T-cell (primary cell): ENCODE measurements around the gene PRKACG. TPM values are rescaled to one million over a fixed set of nuclear protein-coding genes. Genes with fewer than 3 reads are reported as not detected.

Source experiments
- ATAC-seq, 4 experiments: fragments of 200-7000 bp in 3 of 4; fragments of 150-1000 bp in 1 of 4; cut with Tn5 transposase; replicated peaks in 1 of 4; 1 replicate in 3 of 4; 2 replicates in 1 of 4; pipeline ENCODE4 v1.10.0; 2021; ENCODE audit warnings: moderate library complexity in 3 of 4, mild to moderate bottlenecking in 2 of 4, moderate number of reproducible peaks in 1 of 4
- CTCF ChIA-PET, 2 donors: fragments of 300-600 bp; sonication (Branson Sonifier 250); formaldehyde crosslinking; loops; one replicate each; lab custom pipeline; 2022; ENCODE audit warnings: antibody characterized with exemption in 2 of 2; lab: Charles Lee
- POLR2A ChIA-PET, 2 donors: fragments of 300-600 bp; sonication (Branson Sonifier 250); formaldehyde crosslinking; loops; one replicate each; lab custom pipeline; 2022; ENCODE audit warnings: antibody characterized with exemption in 2 of 2; lab: Charles Lee
- DNase-seq, 35 experiments: peaks; one replicate each; pipeline versions ENCODE4 v3.0.0 to v3.0.0-alpha.2; 2013 to 2023
- H3K27ac ChIP-seq: one replicate; pipeline ENCODE4 v1.5.1; 2013; ENCODE audit warnings: low read length
- H3K27me3 ChIP-seq, 2 experiments: replicated peaks in 1 of 2; 1 replicate in 1 of 2; 2 replicates in 1 of 2; pipeline versions ENCODE4 v1.6.1 to v1.7.0; 2013; ENCODE audit warnings: low read length in 1 of 2, mixed read lengths in 1 of 2; ENCODE audit not compliant: control insufficient read depth in 2 of 2, insufficient read depth in 2 of 2; ENCODE audit errors: extremely low read depth in 1 of 2
- H3K36me3 ChIP-seq, 2 donors: 1 replicate in 1 of 2; 2 replicates in 1 of 2; pipeline versions ENCODE4 v1.6.1 to v1.7.0; 2013; ENCODE audit warnings: low read length in 1 of 2; ENCODE audit not compliant: control insufficient read depth in 2 of 2, insufficient read depth in 1 of 2; ENCODE audit errors: extremely low read depth in 1 of 2
- H3K4me1 ChIP-seq, 2 experiments: 1 replicate in 1 of 2; 2 replicates in 1 of 2; pipeline versions ENCODE4 v1.6.1 to v1.7.0; 2013; ENCODE audit warnings: low read length in 2 of 2, mixed read lengths in 1 of 2; ENCODE audit not compliant: insufficient read depth in 2 of 2, control insufficient read depth in 1 of 2; ENCODE audit errors: extremely low read depth in 1 of 2
- H3K4me3 ChIP-seq, 2 donors: 1 replicate in 1 of 2; 2 replicates in 1 of 2; pipeline versions ENCODE4 v1.5.1 to v1.7.0; 2013; ENCODE audit warnings: mild to moderate bottlenecking in 2 of 2, low read length in 1 of 2, moderate library complexity in 1 of 2; ENCODE audit not compliant: control insufficient read depth in 1 of 2; ENCODE audit errors: extremely low read depth in 1 of 2
- H3K9me3 ChIP-seq: 2 replicates; pipeline ENCODE4 v1.7.0; 2013
- H3K27ac Mint-ChIP-seq, 2 donors: one replicate each; pipeline ENCODE4 v1.8.0; 2020 to 2021; ENCODE audit warnings: mild to moderate bottlenecking in 2 of 2, mixed read lengths in 2 of 2
- H3K27me3 Mint-ChIP-seq, 2 donors: one replicate each; pipeline ENCODE4 v1.8.0; 2021 to 2022; ENCODE audit warnings: mixed read lengths in 2 of 2
- H3K36me3 Mint-ChIP-seq: one replicate; pipeline ENCODE4 v1.8.0; 2021; ENCODE audit warnings: mixed read lengths
- H3K4me1 Mint-ChIP-seq, 3 donors: one replicate each; pipeline ENCODE4 v1.8.0; 2020 to 2022; ENCODE audit warnings: mixed read lengths in 3 of 3, mild to moderate bottlenecking in 1 of 3
- H3K4me3 Mint-ChIP-seq, 3 donors: one replicate each; pipeline ENCODE4 v1.8.0; 2020 to 2022; ENCODE audit warnings: mild to moderate bottlenecking in 3 of 3, mixed read lengths in 3 of 3, moderate library complexity in 3 of 3
- H3K9me3 Mint-ChIP-seq, 3 donors: one replicate each; pipeline ENCODE4 v1.8.0; 2020 to 2022; ENCODE audit warnings: mixed read lengths in 3 of 3
- WGBS: methylation state at CpG from one replicate; pipeline ENCODE4 v1.1.5; 2013; ENCODE audit warnings: missing lambda C conversion rate; ENCODE audit not compliant: insufficient coverage; 5-methylcytosine and 5-hydroxymethylcytosine counted together
- total RNA-seq, 35 experiments: library from RNA in 6 of 35; stranded (reverse) in 6 of 35; fragments of 120-200 nt in 1 of 35; gene quantifications; one replicate each; pipeline versions ENCODE4 v1.2.1 to v1.2.4 and lab custom pipeline; 2013 to 2026

Gene PRKACG
- total RNA-seq, 5 donors from 2014 or later (not counting 1 experiment from before 2014, with no cell fraction given) = not detected

GRCh38 chr9:68964102-68964541 lies 49.8 kb downstream of the PRKACG start:
- Histone ChIP-seq H3K27me3 (no peaks in the 10 kb centered on the region), H3K9me3 (no peaks in the 10 kb centered on the region), H3K4me1 (no peaks in the 10 kb centered on the region), H3K36me3 (no peaks in the 10 kb centered on the region), H3K4me3 (no peak overlapping the region), H3K27ac (no peak overlapping the region)
- no peaks in the 10 kb centered on the region for H3K36me3 Mint-ChIP-seq
- H3K4me1 Mint-ChIP-seq = no peaks in the 10 kb centered on the region
- CTCF ChIA-PET = interaction anchor here in 1 of 2 donors (0.9 kb wide), 1 partner anchor 33 kb away, joined by 4 read pairs; no protein-coding TSS in a partner anchor
- H3K27me3 Mint-ChIP-seq = peaks cover 5 to 8% of the 10 kb centered on the region in 2 donors
- no peak overlapping the region for H3K4me3 Mint-ChIP-seq
- no CpG with 5 or more reads among the region's 3 CpGs for WGBS
- POLR2A ChIA-PET = no interaction called here
- no peak overlapping the region for H3K27ac Mint-ChIP-seq
- H3K9me3 Mint-ChIP-seq = no peaks in the 10 kb centered on the region
- DNase-seq (no peak), ATAC-seq (no peak)

GRCh38 chr9:68963416-68963815 lies 50.5 kb downstream of the PRKACG start:
- no peak for ATAC-seq
- WGBS = 80% methylated on average over 1 of the region's 3 CpGs
- no peak for DNase-seq
- POLR2A ChIA-PET = interaction anchor here (0.6 to 0.7 kb wide), 2 partner anchors 88 to 312 kb away, joined by 3 to 5 read pairs; no protein-coding TSS in a partner anchor
- no peaks in the 10 kb centered on the region for H3K9me3 ChIP-seq
- H3K4me1 ChIP-seq = no peaks in the 10 kb centered on the region
- Mint-ChIP-seq H3K4me3 (no peak overlapping the region), H3K4me1 (no peaks in the 10 kb centered on the region), H3K36me3 (no peaks in the 10 kb centered on the region), H3K27ac (no peak overlapping the region), H3K27me3 (peaks cover 5 to 8% of the 10 kb centered on the region in 2 donors), H3K9me3 (no peaks in the 10 kb centered on the region)
- H3K27ac ChIP-seq = no peak overlapping the region
- H3K27me3 ChIP-seq = no peaks in the 10 kb centered on the region
- no peak overlapping the region for H3K4me3 ChIP-seq
- no peaks in the 10 kb centered on the region for H3K36me3 ChIP-seq
- CTCF ChIA-PET = no interaction called here

Other genes with a start within 250 kb of the PRKACG start
- gene FXN, start 21.6 kb upstream of the PRKACG start, total RNA-seq = 10 to 100 TPM; 13.1 to 20.3 (median 15.9) TPM
- 10 to 100 TPM in 1 of 5 donors, 1 to 10 TPM in 4; 6.4 to 10.4 (median 6.6) TPM for gene TJP2, start 160.2 kb upstream of the PRKACG start, total RNA-seq